Esophagus squamous epithelium (tissue), 4 donors: ENCODE measurements around the gene UGT1A5.

Experiments used
- POLR2A ChIP-seq, 4 donors: fragments of 450-650 bp; IDR thresholded peaks; one replicate each; pipeline ENCODE4 v1.6.1; 2017; ENCODE audit warnings: antibody characterized with exemption in 4 of 4, mild to moderate bottlenecking in 4 of 4, moderate library complexity in 3 of 4
- TF ChIP-seq, protein P1 (sequence below), 6 experiments: fragments of 450-650 bp in 4 of 6; fragments of 200-600 bp in 2 of 6; sonication (generic) in 2 of 6; IDR thresholded peaks; one replicate each; pipeline ENCODE4 v1.5.1; 2016 to 2019; ENCODE audit warnings: antibody characterized with exemption in 6 of 6, mild to moderate bottlenecking in 4 of 6, moderate library complexity in 4 of 6

GRCh38 chr2:233792720-233793119 lies 80.0 kb downstream of the UGT1A5 start:
- TF ChIP-seq POLR2A (IDR thresholded peaks at IDR 0.05), result no peak
- TF ChIP-seq, protein P1, sequence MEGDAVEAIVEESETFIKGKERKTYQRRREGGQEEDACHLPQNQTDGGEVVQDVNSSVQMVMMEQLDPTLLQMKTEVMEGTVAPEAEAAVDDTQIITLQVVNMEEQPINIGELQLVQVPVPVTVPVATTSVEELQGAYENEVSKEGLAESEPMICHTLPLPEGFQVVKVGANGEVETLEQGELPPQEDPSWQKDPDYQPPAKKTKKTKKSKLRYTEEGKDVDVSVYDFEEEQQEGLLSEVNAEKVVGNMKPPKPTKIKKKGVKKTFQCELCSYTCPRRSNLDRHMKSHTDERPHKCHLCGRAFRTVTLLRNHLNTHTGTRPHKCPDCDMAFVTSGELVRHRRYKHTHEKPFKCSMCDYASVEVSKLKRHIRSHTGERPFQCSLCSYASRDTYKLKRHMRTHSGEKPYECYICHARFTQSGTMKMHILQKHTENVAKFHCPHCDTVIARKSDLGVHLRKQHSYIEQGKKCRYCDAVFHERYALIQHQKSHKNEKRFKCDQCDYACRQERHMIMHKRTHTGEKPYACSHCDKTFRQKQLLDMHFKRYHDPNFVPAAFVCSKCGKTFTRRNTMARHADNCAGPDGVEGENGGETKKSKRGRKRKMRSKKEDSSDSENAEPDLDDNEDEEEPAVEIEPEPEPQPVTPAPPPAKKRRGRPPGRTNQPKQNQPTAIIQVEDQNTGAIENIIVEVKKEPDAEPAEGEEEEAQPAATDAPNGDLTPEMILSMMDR (IDR thresholded peaks at IDR 0.05), result no peak
